HUES48 (cell line): Measurements from ENCODE around the gene MTIF3.

Experiments used
- H3K27ac ChIP-seq: one replicate; pipeline ENCODE4 v1.7.0; 2013; ENCODE audit warnings: low read depth, low read length, inconsistent platforms
- H3K27me3 ChIP-seq: 2 replicates; pipeline ENCODE4 v1.6.1; 2013; ENCODE audit warnings: mild to moderate bottlenecking, low read length; ENCODE audit not compliant: control insufficient read depth, insufficient read depth
- H3K36me3 ChIP-seq: 2 replicates; pipeline ENCODE4 v1.6.1; 2013; ENCODE audit warnings: low read length; ENCODE audit not compliant: control insufficient read depth, insufficient read depth
- H3K4me1 ChIP-seq: 2 replicates; pipeline ENCODE4 v1.6.1; 2013; ENCODE audit warnings: mild to moderate bottlenecking, low read length; ENCODE audit not compliant: control insufficient read depth, insufficient read depth
- H3K4me3 ChIP-seq: 2 replicates; pipeline ENCODE4 v1.5.1; 2013; ENCODE audit warnings: mild to moderate bottlenecking, low read depth, low read length
- H3K9ac ChIP-seq: 2 replicates; pipeline ENCODE4 v1.6.1; 2013; ENCODE audit warnings: mild to moderate bottlenecking, low read depth, low read length, moderate library complexity
- H3K9me3 ChIP-seq: 2 replicates; pipeline ENCODE4 v1.6.1; 2013; ENCODE audit warnings: low read length; ENCODE audit not compliant: control insufficient read depth, insufficient read depth

MTIF3 gene

GRCh38 chr13:27449936-27450828 is at the start of gene MTIF3:
MTIF3 (minus strand) TSS chr13:27450564; CDS start chr13:27440448, 10,116 bp downstream.
- Histone ChIP-seq H3K4me1 (peaks cover 7% of the 10 kb centered on the region), H3K4me3 (peak within 1 kb of the TSS; percentile 86), H3K27ac (peak within 1 kb of the TSS; percentile 99), H3K9me3 (no peaks in the 10 kb centered on the region), H3K9ac (peak within 1 kb of the TSS; percentile 87), H3K27me3 (no peaks in the 10 kb centered on the region), H3K36me3 (no peaks in the 10 kb centered on the region)

- Histone ChIP-seq H3K36me3 (no peaks in the 10 kb centered on the region), H3K4me3 (no peak overlapping the region), H3K27ac (no peak overlapping the region), H3K9me3 (no peaks in the 10 kb centered on the region), H3K9ac (no peak overlapping the region), H3K4me1 (peaks cover 5% of the 10 kb centered on the region; the same call in 1 of the 2 replicates), H3K27me3 (no peaks in the 10 kb centered on the region)
These were observed 47.3 kb upstream of the MTIF3 start for GRCh38 chr13:27497563-27498230.

GRCh38 chr13:27496536-27497273 is 46.3 kb upstream of the MTIF3 start:
- Histone ChIP-seq H3K9ac (no peak overlapping the region), H3K27me3 (no peaks in the 10 kb centered on the region), H3K36me3 (no peaks in the 10 kb centered on the region), H3K9me3 (no peaks in the 10 kb centered on the region), H3K4me3 (no peak overlapping the region), H3K4me1 (peaks cover 5% of the 10 kb centered on the region; the same call in 1 of the 2 replicates), H3K27ac (no peak overlapping the region)

GRCh38 chr13:27496006-27496405 is 45.6 kb upstream of the MTIF3 start:
- no peaks in the 10 kb centered on the region for H3K36me3 ChIP-seq
- no peak overlapping the region for H3K9ac ChIP-seq
- no peak overlapping the region for H3K4me3 ChIP-seq
- no peak overlapping the region for H3K27ac ChIP-seq
- no peaks in the 10 kb centered on the region for H3K9me3 ChIP-seq
- H3K27me3 ChIP-seq: no peaks in the 10 kb centered on the region
- H3K4me1 ChIP-seq: peaks cover 5% of the 10 kb centered on the region; the same call in 1 of the 2 replicates

GRCh38 chr13:27495551-27495950 is 45.2 kb upstream of the MTIF3 start:
- H3K27ac ChIP-seq: no peak overlapping the region
- H3K4me3 ChIP-seq: no peak overlapping the region
- H3K9me3 ChIP-seq: no peaks in the 10 kb centered on the region
- peaks cover 7% of the 10 kb centered on the region for H3K4me1 ChIP-seq
- no peak overlapping the region for H3K9ac ChIP-seq
- H3K27me3 ChIP-seq: no peaks in the 10 kb centered on the region
- H3K36me3 ChIP-seq: no peaks in the 10 kb centered on the region

GRCh38 chr13:27493981-27494380 is 43.6 kb upstream of the MTIF3 start:
- Histone ChIP-seq H3K36me3 (no peaks in the 10 kb centered on the region), H3K9me3 (no peaks in the 10 kb centered on the region), H3K4me3 (no peak overlapping the region), H3K27ac (no peak overlapping the region), H3K4me1 (peaks cover 16% of the 10 kb centered on the region), H3K9ac (no peak overlapping the region), H3K27me3 (no peaks in the 10 kb centered on the region)

GRCh38 chr13:27489456-27489855 is 39.1 kb upstream of the MTIF3 start:
- peaks cover 11% of the 10 kb centered on the region for H3K4me1 ChIP-seq
- no peak overlapping the region for H3K27ac ChIP-seq
- no peaks in the 10 kb centered on the region for H3K36me3 ChIP-seq
- no peak overlapping the region for H3K4me3 ChIP-seq
- no peak overlapping the region for H3K9ac ChIP-seq
- H3K27me3 ChIP-seq: no peaks in the 10 kb centered on the region
- no peaks in the 10 kb centered on the region for H3K9me3 ChIP-seq

GRCh38 chr13:27487776-27488175 is 37.4 kb upstream of the MTIF3 start:
- H3K27ac ChIP-seq: no peak overlapping the region
- H3K36me3 ChIP-seq: no peaks in the 10 kb centered on the region
- H3K9ac ChIP-seq: no peak overlapping the region
- H3K27me3 ChIP-seq: peaks cover 1% of the 10 kb centered on the region; the same call in 1 of the 2 replicates
- H3K9me3 ChIP-seq: no peaks in the 10 kb centered on the region
- no peak overlapping the region for H3K4me3 ChIP-seq
- peaks cover 11% of the 10 kb centered on the region for H3K4me1 ChIP-seq

- H3K4me3 ChIP-seq: no peak overlapping the region
- H3K4me1 ChIP-seq: peaks cover 3% of the 10 kb centered on the region; the same call in 1 of the 2 replicates
- no peak overlapping the region for H3K27ac ChIP-seq
- peaks cover 3% of the 10 kb centered on the region; the same call in 1 of the 2 replicates for H3K27me3 ChIP-seq
- H3K36me3 ChIP-seq: no peaks in the 10 kb centered on the region
- H3K9me3 ChIP-seq: no peaks in the 10 kb centered on the region
- no peak overlapping the region for H3K9ac ChIP-seq
These were observed 33.1 kb upstream of the MTIF3 start for GRCh38 chr13:27483421-27483820.

- H3K27ac ChIP-seq: no peak overlapping the region
- H3K4me1 ChIP-seq: peaks cover 3% of the 10 kb centered on the region; the same call in 1 of the 2 replicates
- H3K36me3 ChIP-seq: no peaks in the 10 kb centered on the region
- no peak overlapping the region for H3K9ac ChIP-seq
- H3K9me3 ChIP-seq: no peaks in the 10 kb centered on the region
- H3K27me3 ChIP-seq: peaks cover 3% of the 10 kb centered on the region; the same call in 1 of the 2 replicates
- H3K4me3 ChIP-seq: no peak overlapping the region
These were observed 32.6 kb upstream of the MTIF3 start for GRCh38 chr13:27482983-27483382.
